Cardiac muscle cell (in vitro differentiated cells and primary cell): ENCODE data around the gene IL32. TPM values are rescaled to one million over a fixed set of nuclear protein-coding genes. Genes with fewer than 3 reads are reported as not detected.

Source experiments
- DNase-seq, 2 donors: peaks; one replicate each; pipeline versions ENCODE4 v3.0.0 to v3.0.0-alpha.2; 2010 to 2017; ENCODE audit warnings: low read depth in 1 of 2, low spot score in 1 of 2
- H3K27ac ChIP-seq: fragments of 200-600 bp; sonication (generic); 2 replicates; pipeline ENCODE4 v1.5.1; 2016
- H3K27me3 ChIP-seq: fragments of 200-600 bp; sonication (generic); 2 replicates; pipeline ENCODE4 v1.6.0; 2016; ENCODE audit warnings: control low read depth
- H3K36me3 ChIP-seq: fragments of 200-600 bp; sonication (generic); 2 replicates; pipeline ENCODE4 v1.5.1; 2016; ENCODE audit warnings: control low read depth
- H3K4me1 ChIP-seq: fragments of 200-600 bp; sonication (generic); 2 replicates; pipeline ENCODE4 v1.8.1; 2017; ENCODE audit warnings: low read depth, mild to moderate bottlenecking, mixed run types
- H3K4me3 ChIP-seq: fragments of 200-600 bp; sonication (generic); 2 replicates; pipeline ENCODE4 v1.5.1; 2016; ENCODE audit warnings: mild to moderate bottlenecking
- H3K9me3 ChIP-seq: fragments of 200-600 bp; sonication (generic); 2 replicates; pipeline ENCODE4 v1.5.1; 2017; ENCODE audit warnings: low read depth, mild to moderate bottlenecking, control low read depth
- CTCF ChIP-seq: IDR thresholded peaks from 2 replicates; pipeline ENCODE4 v1.5.1; 2012; ENCODE audit warnings: low read depth, mild to moderate bottlenecking, low read length
- polyA plus RNA-seq: library from polyadenylated mRNA; unstranded; fragments of >200 nt; fragmentation: Nextera tagmentation; extraction: Ambion mirVana; gene quantifications from 2 replicates; pipeline ENCODE4 v1.2.1, GENCODE V29; 2016
- total RNA-seq: library from RNA; depleted of rRNA; stranded (reverse); fragments of >200 nt; gene quantifications from 2 replicates; pipeline ENCODE4 v1.2.3, GENCODE V29; 2016

IL32 gene
- total and polyA plus RNA-seq, 2 experiments from 2014 or later, result 0.35 to 0.66 TPM

- Histone ChIP-seq H3K27me3 (peaks cover 2% of the 10 kb centered on the region), H3K4me1 (no peaks in the 10 kb centered on the region), H3K9me3 (no peaks in the 10 kb centered on the region), H3K27ac (no peak overlapping the region), H3K36me3 (no peaks in the 10 kb centered on the region), H3K4me3 (no peak overlapping the region)
- no peak for DNase-seq
- no peak for TF ChIP-seq CTCF
These were observed 4.9 kb upstream of the IL32 start for GRCh38 chr16:3060339-3061127.

- no peak overlapping the region for H3K27ac ChIP-seq
- no peaks in the 10 kb centered on the region for H3K9me3 ChIP-seq
- TF ChIP-seq CTCF, result no peak
- H3K27me3 ChIP-seq, result no peaks in the 10 kb centered on the region
- no peak overlapping the region for H3K4me3 ChIP-seq
- H3K36me3 ChIP-seq, result no peaks in the 10 kb centered on the region
- H3K4me1 ChIP-seq, result no peaks in the 10 kb centered on the region
- DNase-seq, result no peak
These were observed 2.9 kb upstream of the IL32 start for GRCh38 chr16:3062553-3062952.

GRCh38 chr16:3063625-3064386 lies 1.6 kb upstream of the IL32 start:
- no peaks in the 10 kb centered on the region for H3K36me3 ChIP-seq
- H3K27me3 ChIP-seq, result no peaks in the 10 kb centered on the region
- no peak for TF ChIP-seq CTCF
- H3K4me3 ChIP-seq, result no peak overlapping the region
- H3K9me3 ChIP-seq, result no peaks in the 10 kb centered on the region
- H3K27ac ChIP-seq, result no peak overlapping the region
- H3K4me1 ChIP-seq, result no peaks in the 10 kb centered on the region
- no peak for DNase-seq

GRCh38 chr16:3065742-3066439 lies 451 bp downstream of the IL32 start:
- H3K4me1 ChIP-seq, result no peaks in the 10 kb centered on the region
- DNase-seq, result no peak
- H3K27ac ChIP-seq, result no peak overlapping the region
- no peak overlapping the region for H3K4me3 ChIP-seq
- H3K9me3 ChIP-seq, result no peaks in the 10 kb centered on the region
- no peaks in the 10 kb centered on the region for H3K27me3 ChIP-seq
- no peaks in the 10 kb centered on the region for H3K36me3 ChIP-seq
- TF ChIP-seq CTCF, result no peak

- Histone ChIP-seq H3K4me3 (no peak overlapping the region), H3K9me3 (no peaks in the 10 kb centered on the region), H3K27ac (no peak overlapping the region), H3K36me3 (no peaks in the 10 kb centered on the region), H3K4me1 (no peaks in the 10 kb centered on the region), H3K27me3 (no peaks in the 10 kb centered on the region)
- no peak for TF ChIP-seq CTCF
- no peak for DNase-seq
These were observed 954 bp downstream of the IL32 start for GRCh38 chr16:3066440-3066748.
